DMS153 treated with DMSO at 0.1 percent for 48 hours (cell line): Measurements from ENCODE around the gene DLGAP5.

Source experiments
- DNase-seq: peaks from one replicate; lab custom pipeline; 2025; ENCODE audit not compliant: unreplicated experiment; lab: John Stamatoyannopoulos, UW

DLGAP5 gene

DNA sequence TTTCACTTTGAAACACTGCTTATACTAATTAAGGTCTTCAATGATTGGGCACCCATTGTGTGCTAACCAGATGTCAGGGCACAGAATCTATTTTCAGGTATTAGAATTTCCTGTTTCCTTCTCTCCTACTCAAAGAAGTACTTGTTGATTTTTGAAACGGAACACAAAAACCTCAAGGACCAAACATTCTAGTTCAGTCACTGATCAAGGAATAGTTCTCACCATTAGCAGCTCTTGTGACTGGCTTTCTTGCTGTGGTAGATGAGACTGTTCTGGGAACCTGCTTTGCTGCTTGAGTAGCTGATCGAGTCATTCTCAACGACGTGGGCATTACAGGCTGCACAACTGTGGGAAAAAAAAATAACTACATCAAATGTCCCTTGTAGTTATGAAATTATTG, 11.0 kb downstream of the DLGAP5 start:
- no peak for DNase-seq

DNA sequence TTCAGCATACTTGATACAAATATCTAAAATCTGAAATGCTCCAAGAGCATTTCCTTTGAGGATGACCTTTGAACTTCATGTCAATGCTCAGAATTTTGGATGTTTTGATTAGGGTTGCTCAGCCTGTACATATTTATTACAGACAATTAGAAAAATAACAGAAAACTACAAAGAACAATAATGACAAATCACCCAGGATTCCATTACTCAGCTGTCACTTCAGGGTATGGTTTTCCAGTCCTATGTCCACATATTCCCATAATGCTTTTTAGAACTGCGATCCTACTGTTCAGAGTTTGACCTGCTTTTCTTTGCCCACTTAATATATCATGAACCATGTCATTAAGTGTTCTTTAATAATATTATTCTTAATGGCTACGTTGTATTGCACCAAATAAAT, 11.4 kb downstream of the DLGAP5 start:
- no peak for DNase-seq

DNA sequence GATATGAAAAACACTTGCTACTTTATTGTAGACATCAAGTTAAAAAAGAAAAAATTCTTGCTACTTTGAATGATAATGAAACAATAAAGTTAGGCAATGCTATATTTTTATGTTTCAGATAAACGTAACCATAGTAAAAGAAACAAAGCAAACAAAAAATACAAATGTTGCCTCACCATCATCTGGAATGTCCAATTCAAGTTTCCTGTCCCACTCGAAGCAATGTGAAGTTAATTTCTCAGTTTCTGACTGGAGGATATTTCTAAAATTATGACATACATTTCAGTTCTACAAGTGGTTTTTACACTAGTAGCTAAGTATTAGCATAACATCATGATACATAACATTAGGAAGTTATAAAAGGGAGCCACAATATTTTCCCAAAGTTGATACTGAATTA, 20.9 kb downstream of the DLGAP5 start:
- no peak for DNase-seq

DNA sequence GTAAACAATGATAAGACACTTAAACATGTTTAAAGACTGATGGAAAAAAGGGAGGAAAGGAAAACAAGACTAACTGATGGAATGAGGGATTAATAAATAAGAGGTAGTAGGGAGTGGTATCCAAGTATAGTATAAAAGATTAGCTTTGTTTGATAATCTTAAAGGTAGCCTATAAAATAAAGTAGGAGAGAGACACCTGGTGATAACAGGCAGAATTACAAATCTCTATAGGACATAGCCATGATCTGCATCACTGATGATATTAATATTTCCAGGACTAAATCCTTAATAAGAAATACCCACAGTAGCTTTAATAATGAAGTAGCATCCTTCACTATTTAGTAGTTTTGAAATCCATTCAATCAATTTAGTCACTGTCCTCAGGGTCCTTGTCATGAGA, 30.4 kb downstream of the DLGAP5 start:
- DNase-seq: peak; percentile 34

DNA sequence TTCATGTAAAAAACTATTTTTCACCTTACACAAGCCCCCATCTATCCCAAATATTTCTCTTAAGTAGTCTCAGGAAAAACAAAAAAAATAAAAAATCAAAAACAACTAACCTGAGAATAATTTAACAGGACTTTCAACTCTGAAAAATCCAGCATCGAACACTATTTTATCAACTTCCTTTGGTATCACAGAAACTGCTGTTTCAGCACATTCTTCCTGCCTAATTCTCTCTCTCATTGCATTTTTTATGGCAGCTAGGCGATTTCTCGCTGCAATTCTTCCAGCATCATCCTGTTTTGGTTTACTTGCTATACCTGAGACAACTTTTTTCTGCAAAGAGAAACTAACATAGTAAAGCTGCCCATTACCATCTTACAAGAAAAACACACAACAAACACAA, 33.0 kb downstream of the DLGAP5 start:
- no peak for DNase-seq

DNA sequence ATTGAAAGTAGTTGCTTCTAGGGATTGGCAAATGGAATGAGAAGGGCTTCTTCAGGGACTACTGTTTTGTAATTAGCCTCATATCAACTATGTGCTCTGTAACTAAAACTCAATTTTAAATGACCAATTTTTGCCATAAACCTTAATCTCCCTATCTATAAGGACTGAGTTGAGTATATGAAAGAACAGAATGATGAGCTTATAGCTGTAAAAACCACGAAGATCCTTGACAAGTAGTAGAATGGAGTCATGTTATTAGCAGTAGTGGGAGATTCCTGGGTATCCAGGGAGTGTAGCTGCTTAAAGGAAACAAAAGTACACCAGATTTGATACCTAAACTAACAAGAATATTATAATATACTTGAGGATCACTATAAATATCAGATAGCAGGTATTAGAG, 34.3 kb downstream of the DLGAP5 start:
- DNase-seq: no peak

DNA sequence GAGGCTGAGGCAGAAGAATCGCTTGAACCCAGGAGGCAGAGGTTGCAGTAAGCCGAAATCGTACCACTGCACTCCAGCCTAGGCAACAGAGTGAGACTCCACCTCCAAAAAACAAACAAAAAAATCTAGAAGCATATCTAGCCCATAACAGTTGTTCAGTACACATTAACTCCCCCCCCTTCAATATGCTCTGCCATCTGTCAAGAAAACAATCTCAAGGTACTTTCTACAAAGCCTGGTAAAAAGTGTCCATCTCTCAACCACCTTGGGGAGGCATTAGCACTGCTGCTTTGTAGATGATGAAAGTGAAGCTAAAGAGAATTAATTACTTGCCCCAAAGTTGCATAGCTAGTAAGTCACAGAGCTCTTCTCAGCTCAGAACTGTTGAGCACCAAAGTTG, 37.4 kb downstream of the DLGAP5 start:
- DNase-seq: no peak

DNA sequence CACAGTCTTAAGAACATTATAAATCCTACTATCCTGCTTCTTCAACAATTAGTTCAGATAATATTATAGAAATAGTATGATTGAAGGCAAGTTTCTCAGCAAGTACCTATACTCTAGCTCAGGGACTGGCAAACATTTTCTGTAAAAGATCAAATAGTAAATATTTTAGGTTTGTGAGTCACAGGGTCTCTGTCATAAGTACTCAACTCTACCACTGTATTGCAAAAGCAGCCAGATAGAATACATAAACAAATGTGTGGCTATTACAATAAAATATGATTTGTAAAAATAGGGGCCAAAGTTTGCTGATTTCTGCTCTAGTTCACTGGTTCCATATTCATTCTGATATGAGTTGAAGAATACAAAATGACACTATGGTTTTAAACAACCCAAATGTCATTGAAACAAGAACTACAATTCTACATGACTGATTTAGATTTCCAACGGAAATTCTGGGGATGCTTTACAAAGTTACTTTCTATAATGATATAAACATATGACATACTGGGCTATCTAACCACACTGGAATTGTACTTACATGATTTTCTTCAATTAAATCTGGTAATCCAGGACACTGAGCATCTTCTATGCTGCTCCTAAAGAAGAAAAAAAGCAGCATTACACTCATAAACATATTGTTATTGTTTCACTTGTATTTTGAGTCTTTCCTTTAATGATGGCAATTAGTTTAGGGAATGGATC, 39.2 kb downstream of the DLGAP5 start:
- DNase-seq: no peak

DNA sequence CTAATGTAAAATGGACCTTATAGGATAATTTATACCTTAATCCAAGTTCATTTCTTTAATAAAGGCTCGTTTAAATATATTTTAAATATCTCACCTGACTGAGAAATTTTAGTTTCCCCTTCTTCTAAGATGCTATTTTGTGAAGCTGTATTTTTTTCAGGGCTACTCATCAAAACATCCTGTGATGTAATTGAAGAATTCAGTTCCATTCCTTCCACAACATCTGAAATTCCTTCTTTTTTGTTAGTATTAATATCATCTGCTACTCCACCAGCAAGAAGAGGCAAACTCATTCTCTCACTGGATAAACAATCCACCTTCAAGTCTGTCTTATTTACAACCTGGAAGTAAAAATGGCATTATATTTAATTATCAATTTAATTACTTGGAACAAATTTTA, 39.8 kb downstream of the DLGAP5 start:
- no peak for DNase-seq

DNA sequence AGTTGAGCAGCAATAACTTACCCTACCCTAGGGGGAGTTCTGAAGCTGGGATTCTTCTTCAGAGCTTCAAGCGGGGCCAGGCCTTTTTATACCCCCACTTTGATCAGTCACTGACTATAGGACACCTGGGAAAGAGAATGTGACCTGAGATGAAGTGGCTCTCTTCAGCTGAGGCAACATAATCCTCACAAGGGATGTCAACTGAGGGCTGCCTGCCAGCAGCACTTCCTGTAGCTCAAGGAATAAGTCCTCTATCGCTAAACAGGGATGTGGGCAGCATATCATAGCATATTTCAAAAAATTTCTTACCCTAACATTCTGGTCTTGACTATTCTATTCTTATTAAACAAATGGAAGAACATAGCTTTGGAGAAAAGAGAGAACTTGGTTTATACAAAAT, 45.0 kb downstream of the DLGAP5 start:
- DNase-seq: no peak

DNA sequence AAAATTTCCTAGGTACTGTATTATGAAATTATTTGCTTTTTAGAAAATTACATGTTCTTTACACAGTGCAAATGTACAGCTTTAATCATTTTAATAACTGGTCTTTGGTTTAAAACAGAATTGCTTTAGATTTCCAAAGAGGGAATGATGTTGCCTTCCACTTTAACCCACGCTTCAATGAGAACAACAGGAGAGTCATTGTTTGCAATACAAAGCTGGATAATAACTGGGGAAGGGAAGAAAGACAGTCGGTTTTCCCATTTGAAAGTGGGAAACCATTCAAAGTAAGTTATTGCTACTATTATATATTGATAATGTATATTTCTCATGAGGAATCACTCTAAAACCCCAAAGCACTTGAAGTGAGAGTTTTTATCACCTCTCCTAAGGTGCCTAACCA, 48.9 kb downstream of the DLGAP5 start:
- DNase-seq: no peak

DNA sequence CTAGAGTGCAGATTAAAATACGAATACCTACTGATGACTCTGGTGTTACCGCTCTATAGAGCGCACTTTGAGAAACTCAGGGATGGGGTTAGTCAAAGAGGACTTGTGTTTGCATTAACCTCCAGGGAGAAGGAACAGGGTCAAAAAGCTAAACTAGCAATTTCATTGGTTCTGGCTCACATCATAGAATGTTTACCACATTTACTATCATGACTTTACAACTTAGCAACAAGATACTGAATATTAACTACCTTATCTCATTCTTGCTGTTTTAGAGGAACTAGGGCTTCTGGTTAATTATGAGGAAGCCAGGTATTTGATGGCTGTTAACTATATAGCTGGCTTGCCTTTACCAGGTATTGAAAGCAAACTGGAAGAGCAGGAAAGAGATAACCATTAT, 49.6 kb downstream of the DLGAP5 start:
- DNase-seq: no peak

DNA sequence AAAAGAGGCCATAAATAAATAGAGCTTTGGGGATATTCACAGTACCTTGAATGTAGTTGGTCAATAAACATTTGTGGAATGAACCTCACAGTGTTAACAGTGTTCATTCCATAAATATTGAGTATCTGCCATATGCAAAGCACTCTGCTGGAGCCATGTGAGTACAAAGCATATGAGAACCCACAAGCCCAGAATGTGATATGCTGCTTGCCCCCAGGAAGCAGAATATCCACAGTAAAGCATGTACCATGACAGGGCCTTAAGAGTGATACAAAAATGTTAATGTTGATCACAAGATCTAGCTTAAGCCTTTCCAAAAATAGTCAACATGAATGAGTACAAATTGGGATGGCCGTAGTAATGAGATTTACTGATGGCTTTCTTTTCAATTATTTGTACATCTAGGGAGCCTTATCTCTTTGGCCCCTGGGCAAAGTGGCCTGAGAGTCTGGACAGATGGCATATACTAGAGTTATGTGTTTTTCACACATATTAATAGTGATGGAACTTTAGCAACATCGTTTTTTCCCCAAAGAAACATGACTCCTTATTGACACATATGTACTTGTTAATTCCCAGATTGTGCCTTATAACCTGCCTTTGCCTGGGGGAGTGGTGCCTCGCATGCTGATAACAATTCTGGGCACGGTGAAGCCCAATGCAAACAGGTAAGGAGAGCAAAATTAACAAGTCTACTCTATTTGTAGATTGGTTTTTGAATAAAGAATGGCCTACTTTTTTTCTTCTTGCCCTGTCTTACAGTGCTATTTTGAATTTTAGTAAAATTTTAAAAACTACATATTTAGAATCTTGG, 51.5 kb downstream of the DLGAP5 start:
- no peak for DNase-seq

DNA sequence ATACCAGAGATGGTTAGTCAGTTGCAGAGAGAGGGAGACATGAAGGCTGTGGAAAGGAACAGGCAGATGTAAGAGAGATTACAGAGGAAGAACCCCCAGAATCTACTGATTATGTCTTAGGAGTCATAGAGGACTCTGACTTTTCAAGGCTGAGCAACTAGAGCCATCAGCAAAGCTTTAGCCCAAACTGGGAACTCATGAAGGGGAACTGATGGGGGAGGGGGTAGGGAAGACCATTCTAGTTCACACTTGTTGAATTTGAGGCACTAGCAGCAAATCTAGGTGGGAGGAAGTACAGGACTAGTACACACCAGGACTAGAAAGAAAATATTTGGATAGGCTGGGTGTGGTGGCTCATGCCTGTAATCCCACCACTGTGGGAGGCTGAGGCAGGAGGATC, 52.2 kb downstream of the DLGAP5 start:
- DNase-seq: no peak

DNA sequence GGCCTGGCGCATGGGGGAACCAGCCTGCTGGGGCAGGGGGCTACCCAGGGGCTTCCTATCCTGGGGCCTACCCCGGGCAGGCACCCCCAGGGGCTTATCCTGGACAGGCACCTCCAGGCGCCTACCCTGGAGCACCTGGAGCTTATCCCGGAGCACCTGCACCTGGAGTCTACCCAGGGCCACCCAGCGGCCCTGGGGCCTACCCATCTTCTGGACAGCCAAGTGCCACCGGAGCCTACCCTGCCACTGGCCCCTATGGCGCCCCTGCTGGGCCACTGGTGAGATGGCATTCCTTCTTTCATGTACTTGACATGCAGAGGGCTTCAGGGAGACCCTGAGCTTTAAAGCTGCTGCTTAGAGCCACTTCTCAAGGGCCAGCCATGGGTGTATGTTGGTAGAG, 53.3 kb downstream of the DLGAP5 start:
- DNase-seq: no peak

DNA sequence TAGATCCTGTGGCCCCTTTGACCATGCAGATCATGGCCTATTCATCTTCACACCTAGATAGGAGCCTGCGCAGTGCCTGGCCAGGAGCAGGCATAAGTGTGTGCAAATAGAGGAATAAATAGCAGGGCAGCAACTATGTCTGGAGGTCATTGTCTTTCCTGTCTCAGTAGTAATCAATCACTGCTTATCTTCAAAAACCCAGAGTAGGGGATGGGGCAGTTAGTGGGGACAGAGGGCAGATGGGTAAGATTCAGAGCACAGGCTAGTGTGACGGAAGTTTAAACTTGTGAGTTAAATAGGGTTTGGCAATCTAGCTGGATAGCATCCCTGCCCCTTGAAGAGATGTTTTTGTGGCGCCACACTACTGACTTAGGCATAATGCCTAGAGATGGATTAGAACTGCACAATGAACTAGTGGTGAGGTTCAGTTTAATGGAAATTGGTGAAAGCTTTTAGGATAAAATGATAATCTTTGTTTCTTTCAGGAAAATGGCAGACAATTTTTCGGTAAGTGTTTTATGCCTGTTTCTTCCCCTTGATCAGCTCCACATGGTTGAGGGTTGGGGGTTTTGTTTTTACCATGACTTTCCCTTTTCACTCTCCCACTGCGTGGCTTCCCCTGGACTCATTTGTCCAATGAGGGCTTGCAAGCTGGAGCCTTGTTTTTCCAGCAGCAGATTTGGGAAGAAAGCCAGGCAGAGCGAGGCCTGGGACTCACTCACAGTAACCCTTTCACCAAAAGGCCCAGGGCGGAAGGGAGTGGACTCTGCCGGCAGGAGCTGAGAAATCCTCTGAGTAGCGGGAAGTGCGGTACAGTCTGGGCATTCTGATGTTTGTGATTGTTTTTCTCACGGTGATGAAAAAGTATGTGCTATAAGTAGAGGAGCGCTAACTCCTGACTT, 54.2 kb downstream of the DLGAP5 start:
- no peak for DNase-seq

DNA sequence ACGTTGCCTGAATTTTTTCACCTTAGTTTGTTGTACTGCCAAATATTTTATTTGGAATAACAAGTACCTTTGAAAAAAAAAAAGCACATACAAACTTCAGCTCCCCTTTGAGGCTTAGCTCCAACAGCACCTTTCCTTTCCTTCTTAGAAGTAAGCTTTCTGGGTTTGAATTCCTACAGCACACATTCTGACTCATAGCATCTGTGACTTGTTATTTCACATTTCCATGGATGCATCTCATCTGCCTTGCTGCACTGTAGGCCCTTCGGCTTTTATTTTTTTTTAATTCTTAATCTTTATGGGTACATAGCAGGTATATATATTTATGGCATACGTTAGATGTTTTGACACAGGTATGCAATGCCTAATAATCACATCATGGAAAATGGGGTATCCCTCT, 55.1 kb downstream of the DLGAP5 start:
- DNase-seq: no peak

DNA sequence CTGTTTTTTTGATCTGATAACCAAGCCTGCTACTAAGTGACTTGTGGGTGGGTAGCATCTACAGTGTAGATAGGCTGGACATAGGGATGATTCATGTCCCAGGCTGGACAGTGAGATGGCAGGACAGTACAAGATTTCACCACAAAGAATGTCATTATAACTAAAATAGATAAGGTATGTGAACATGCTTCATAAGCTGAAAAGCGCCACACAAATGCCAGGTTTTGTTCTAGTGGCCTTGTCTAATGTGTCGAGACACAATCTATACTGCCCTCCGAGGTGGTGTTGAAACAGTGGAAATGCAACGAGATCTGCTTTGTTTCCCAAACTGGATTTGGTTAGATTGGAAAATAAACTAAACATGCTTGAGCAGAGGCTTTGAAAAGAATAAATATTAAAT, 58.0 kb downstream of the DLGAP5 start:
- no peak for DNase-seq

DNA sequence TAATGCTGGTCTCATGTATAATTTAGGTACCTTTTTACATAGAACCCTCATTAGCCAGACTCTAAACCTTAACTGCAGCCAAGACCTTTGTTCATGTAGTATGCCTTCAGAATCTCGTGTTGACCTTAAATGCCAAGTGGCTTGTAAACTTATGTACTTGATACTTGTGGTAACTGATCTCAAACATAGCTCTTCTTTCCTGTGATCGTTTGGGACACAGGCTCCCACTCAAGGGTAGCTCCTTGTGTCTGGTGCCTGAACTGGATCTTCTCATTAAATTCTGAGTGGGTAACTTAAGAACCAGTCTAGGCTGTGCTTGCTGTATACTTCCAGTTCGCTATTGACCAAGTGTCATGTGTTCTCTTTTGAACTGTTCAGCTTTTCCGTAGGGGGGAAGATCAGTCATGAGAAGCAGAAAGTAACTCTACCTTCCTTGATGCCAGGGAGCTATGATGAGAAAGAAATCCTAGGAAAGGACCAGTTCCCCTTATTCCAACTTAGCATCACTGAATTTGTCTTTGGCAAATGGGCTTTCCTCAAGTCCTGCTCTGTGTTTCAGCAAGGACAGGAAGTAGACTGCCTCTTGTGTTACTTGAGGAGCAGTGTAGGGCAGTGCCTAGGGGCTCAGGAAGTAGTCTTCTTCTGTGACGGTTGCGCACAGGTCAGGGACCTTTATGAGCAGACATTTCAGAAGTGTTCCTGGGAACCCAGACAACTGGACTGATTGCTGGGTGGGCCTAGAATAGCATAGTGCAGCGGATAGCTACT, 59.8 kb downstream of the DLGAP5 start:
- no peak for DNase-seq

DNA sequence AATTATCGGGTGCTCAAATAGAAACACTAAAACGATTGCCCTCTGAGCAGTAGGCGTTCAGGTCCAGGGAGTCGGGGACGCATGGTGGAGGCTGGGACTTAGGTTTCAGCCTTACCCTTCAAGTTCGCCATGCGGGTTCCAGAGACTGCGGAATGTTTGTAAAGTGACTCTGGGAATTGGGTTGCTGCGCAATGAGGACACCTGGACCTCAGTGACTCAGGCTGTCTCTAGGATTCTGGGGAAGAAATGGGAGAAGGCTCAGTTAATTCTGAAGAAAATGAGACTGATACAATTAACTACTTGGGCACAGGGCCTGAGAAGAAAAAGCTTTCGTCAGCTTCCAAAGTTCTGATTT, 61.2 kb downstream of the DLGAP5 start:
- DNase-seq: no peak
